PC-3 (cell line): ENCODE measurements around the gene CSNK1A1. TPM values are rescaled to one million over a fixed set of nuclear protein-coding genes. Genes with fewer than 3 reads are reported as not detected.

Experiments used
- ATAC-seq: fragments of 200-7000 bp; cut with Tn5 transposase; 2 replicates; pipeline ENCODE4 v1.9.1; 2020; ENCODE audit warnings: mild to moderate bottlenecking, moderate library complexity
- BruUV-seq: library from RNA; stranded (reverse); fragments of 400-500 nt; replicated peaks from 2 replicates; lab custom pipeline; 2021; lab: Mats Ljungman, UMichigan
- CTCF ChIA-PET: fragments of 300-600 bp; sonication (Branson Sonifier 250); formaldehyde crosslinking; loops from one replicate; lab custom pipeline; 2022; ENCODE audit warnings: antibody characterized with exemption; lab: Charles Lee
- POLR2A ChIA-PET: fragments of 300-600 bp; sonication (Branson Sonifier 250); formaldehyde crosslinking; loops from one replicate; lab custom pipeline; 2022; ENCODE audit warnings: antibody characterized with exemption; ENCODE audit not compliant: unreplicated experiment; lab: Charles Lee
- DNase-seq: peaks from one replicate; pipeline ENCODE4 v3.0.0-alpha.2; 2015
- H2AFZ ChIP-seq: fragments of 300-600 bp; sonication (generic); 2 replicates; pipeline ENCODE4 v1.6.0; 2016; ENCODE audit warnings: antibody characterized with exemption, low read length
- H3F3A ChIP-seq: fragments of 300-600 bp; sonication (generic); one replicate; pipeline ENCODE4 v1.6.0; 2017; ENCODE audit warnings: antibody characterized with exemption, low read length, control low read depth, mild to moderate bottlenecking; ENCODE audit not compliant: unreplicated experiment
- H3K27ac ChIP-seq: fragments of 300-600 bp; sonication (generic); 2 replicates; pipeline ENCODE4 v1.5.1; 2016; ENCODE audit warnings: mild to moderate bottlenecking, low read length
- H3K27me3 ChIP-seq: fragments of 300-600 bp; sonication (generic); 2 replicates; pipeline ENCODE4 v1.6.1; 2016; ENCODE audit warnings: low read length, mixed read lengths
- H3K36me3 ChIP-seq: fragments of 300-600 bp; sonication (generic); 2 replicates; pipeline ENCODE4 v1.6.1; 2016; ENCODE audit warnings: low read depth, mixed run types, low read length, mixed read lengths
- H3K4me1 ChIP-seq: fragments of 300-600 bp; sonication (generic); 2 replicates; pipeline ENCODE4 v1.5.1; 2016; ENCODE audit warnings: low read length; ENCODE audit not compliant: insufficient read depth
- H3K4me2 ChIP-seq: fragments of 300-600 bp; sonication (generic); 2 replicates; pipeline ENCODE4 v1.6.0; 2016; ENCODE audit warnings: low read length
- H3K4me3 ChIP-seq: fragments of 300-600 bp; sonication (generic); 2 replicates; pipeline ENCODE4 v1.5.1; 2016; ENCODE audit warnings: mild to moderate bottlenecking, low read length, mixed read lengths
- H3K79me2 ChIP-seq: fragments of 300-600 bp; sonication (generic); 2 replicates; pipeline ENCODE4 v1.6.1; 2017; ENCODE audit warnings: low read length, mixed read lengths
- H3K9ac ChIP-seq: fragments of 300-600 bp; sonication (generic); 2 replicates; pipeline ENCODE4 v1.6.0; 2016; ENCODE audit warnings: mild to moderate bottlenecking, low read length
- H3K9me2 ChIP-seq: fragments of 300-600 bp; sonication (generic); replicated peaks from 2 replicates; pipeline ENCODE4 v1.6.1; 2016; ENCODE audit warnings: mixed run types, low read length, mixed read lengths
- H3K9me3 ChIP-seq: fragments of 300-600 bp; sonication (generic); 2 replicates; pipeline ENCODE4 v1.6.1; 2016; ENCODE audit warnings: low read length, mixed read lengths
- H4K20me1 ChIP-seq: fragments of 300-600 bp; sonication (generic); 2 replicates; pipeline ENCODE4 v1.6.1; 2016; ENCODE audit warnings: low read length, mixed read lengths
- EZH2 ChIP-seq: fragments of 300-600 bp; sonication (generic); IDR thresholded peaks from one replicate; pipeline ENCODE4 v1.6.1; 2017; ENCODE audit warnings: antibody characterized with exemption, mild to moderate bottlenecking, low read length; ENCODE audit not compliant: unreplicated experiment
- EZH2phosphoT487 ChIP-seq: fragments of 300-600 bp; sonication (generic); IDR thresholded peaks from 2 replicates; pipeline ENCODE4 v1.6.1; 2018; ENCODE audit warnings: mild to moderate bottlenecking, antibody characterized with exemption, low read length, borderline replicate concordance
- intact Hi-C: fragments of 100-400 bp; cut with micrococcal nuclease; formaldehyde crosslinking; loops from 2 replicates; pipeline ENCODE4 v1.9.0; 2023
- total RNA-seq: library from RNA; depleted of rRNA; stranded (reverse); fragments of >200 nt; gene quantifications from 2 replicates; pipeline ENCODE4 v1.2.3, GENCODE V29; 2014
- TF ChIP-seq, protein P1 (sequence below): fragments of 300-600 bp; sonication (generic); conservative IDR thresholded peaks from 2 replicates; pipeline ENCODE4 v1.5.1; 2017; ENCODE audit warnings: antibody characterized with exemption, low read depth, mild to moderate bottlenecking, low read length

CSNK1A1 gene
- total RNA-seq, 1 experiment from 2014 or later: 586 TPM

DNA sequence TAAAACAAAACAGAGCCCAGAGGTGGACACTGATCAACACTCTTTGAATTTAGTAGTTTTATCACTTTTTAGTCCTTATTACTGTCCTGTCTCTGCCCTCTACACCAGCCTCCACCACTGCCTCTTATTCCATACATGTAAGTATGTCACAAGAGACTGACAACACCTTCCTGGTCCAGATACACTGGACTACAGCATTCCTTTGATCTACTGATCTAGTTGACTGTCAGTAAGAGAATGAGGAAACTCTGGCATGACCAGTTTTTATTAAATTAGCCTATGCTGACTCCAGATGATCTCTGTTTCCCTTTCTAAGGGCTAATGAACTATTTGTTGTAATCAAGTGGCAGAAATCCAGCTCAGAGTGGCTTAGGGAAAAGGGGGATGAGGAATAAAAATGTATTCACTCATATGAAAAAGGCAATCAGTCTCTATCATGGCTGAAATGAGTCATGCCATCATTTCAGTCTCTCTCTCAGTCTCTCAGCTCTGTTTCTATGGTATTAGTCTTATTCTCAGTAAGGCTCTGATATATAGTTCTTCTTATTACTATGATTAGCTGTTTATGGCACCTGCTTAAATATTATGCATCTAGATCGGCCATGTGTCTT lies 35.6 kb upstream of the CSNK1A1 start:
- peaks cover 10% of the 10 kb centered on the region for H3K4me1 ChIP-seq
- ChIA-PET CTCF (interaction anchor here (0.8 kb wide), 1 partner anchor 247 kb away, joined by 3 read pairs; no protein-coding TSS in a partner anchor), POLR2A (interaction anchor here (0.7 kb wide), 2 partner anchors 11 to 47 kb away, joined by 3 read pairs; no protein-coding TSS in a partner anchor)
- H3K9me3 ChIP-seq: no peaks in the 10 kb centered on the region
- no peak overlapping the region for H3K9ac ChIP-seq
- no TSS peak for BruUV-seq
- TF ChIP-seq EZH2phosphoT487 (no peak), EZH2 (no peak)
- TF ChIP-seq, protein P1, sequence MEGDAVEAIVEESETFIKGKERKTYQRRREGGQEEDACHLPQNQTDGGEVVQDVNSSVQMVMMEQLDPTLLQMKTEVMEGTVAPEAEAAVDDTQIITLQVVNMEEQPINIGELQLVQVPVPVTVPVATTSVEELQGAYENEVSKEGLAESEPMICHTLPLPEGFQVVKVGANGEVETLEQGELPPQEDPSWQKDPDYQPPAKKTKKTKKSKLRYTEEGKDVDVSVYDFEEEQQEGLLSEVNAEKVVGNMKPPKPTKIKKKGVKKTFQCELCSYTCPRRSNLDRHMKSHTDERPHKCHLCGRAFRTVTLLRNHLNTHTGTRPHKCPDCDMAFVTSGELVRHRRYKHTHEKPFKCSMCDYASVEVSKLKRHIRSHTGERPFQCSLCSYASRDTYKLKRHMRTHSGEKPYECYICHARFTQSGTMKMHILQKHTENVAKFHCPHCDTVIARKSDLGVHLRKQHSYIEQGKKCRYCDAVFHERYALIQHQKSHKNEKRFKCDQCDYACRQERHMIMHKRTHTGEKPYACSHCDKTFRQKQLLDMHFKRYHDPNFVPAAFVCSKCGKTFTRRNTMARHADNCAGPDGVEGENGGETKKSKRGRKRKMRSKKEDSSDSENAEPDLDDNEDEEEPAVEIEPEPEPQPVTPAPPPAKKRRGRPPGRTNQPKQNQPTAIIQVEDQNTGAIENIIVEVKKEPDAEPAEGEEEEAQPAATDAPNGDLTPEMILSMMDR: no peak
- H3K79me2 ChIP-seq: no peaks in the 10 kb centered on the region
- H3F3A ChIP-seq: no peaks in the 10 kb centered on the region
- peak; percentile 35 for DNase-seq
- H4K20me1 ChIP-seq: no peaks in the 10 kb centered on the region
- intact Hi-C loops: no loop called here
- ATAC-seq: no peak
- H3K27me3 ChIP-seq: no peaks in the 10 kb centered on the region
- no peak overlapping the region for H3K27ac ChIP-seq
- no peak overlapping the region for H2AFZ ChIP-seq
- H3K4me2 ChIP-seq: no peak overlapping the region
- no peak overlapping the region for H3K4me3 ChIP-seq
- no peaks in the 10 kb centered on the region for H3K9me2 ChIP-seq
- H3K36me3 ChIP-seq: no peaks in the 10 kb centered on the region

- Histone ChIP-seq H3K4me2 (no peak overlapping the region), H3K79me2 (no peaks in the 10 kb centered on the region), H3K27me3 (no peaks in the 10 kb centered on the region), H3K9me3 (no peaks in the 10 kb centered on the region), H3K9me2 (no peaks in the 10 kb centered on the region), H3F3A (no peaks in the 10 kb centered on the region), H3K4me3 (no peak overlapping the region), H3K27ac (no peak overlapping the region), H3K36me3 (no peaks in the 10 kb centered on the region), H2AFZ (no peak overlapping the region), H3K4me1 (peaks cover 15% of the 10 kb centered on the region), H4K20me1 (no peaks in the 10 kb centered on the region), H3K9ac (no peak overlapping the region)
- CTCF ChIA-PET: no interaction called here
- intact Hi-C loops: no loop called here
- no peak for TF ChIP-seq EZH2
- TF ChIP-seq, protein P1: no peak
- no peak for TF ChIP-seq EZH2phosphoT487
- BruUV-seq: no TSS peak
- ATAC-seq: no peak
- POLR2A ChIA-PET: interaction anchor here (0.7 kb wide), 1 partner anchor 48 kb away, joined by 3 read pairs; no protein-coding TSS in a partner anchor
- DNase-seq: no peak
Measured at GRCh38 chr5:149585910-149586309, 34.7 kb upstream of the CSNK1A1 start.

DNA sequence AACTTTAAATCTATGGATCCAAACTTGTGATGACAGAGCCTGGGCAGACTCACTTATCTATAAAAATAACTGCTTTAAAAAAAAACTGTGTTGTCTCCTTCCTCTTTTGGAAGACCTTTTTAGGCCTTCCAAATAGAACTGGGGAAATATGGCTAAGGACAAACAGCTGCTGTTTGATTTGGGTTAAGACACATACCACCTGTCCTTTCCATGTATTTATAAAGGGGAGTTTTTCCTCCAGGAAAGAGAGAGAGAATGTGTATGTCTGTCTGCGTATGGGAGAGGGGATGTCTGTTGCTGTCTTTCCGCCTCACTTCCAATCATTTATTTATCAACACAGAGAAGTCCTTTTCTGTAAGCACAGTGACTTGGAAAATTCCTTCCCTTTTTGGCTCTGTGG lies 32.9 kb upstream of the CSNK1A1 start:
- TF ChIP-seq EZH2phosphoT487: no peak
- ATAC-seq (no peak), DNase-seq (no peak)
- H3K4me1 ChIP-seq: peaks cover 20% of the 10 kb centered on the region
- H3K9ac ChIP-seq: no peak overlapping the region
- H3K27me3 ChIP-seq: no peaks in the 10 kb centered on the region
- H3F3A ChIP-seq: no peaks in the 10 kb centered on the region
- H3K9me2 ChIP-seq: no peaks in the 10 kb centered on the region
- H3K4me3 ChIP-seq: no peak overlapping the region
- BruUV-seq: no TSS peak
- H3K36me3 ChIP-seq: no peaks in the 10 kb centered on the region
- no peak overlapping the region for H3K27ac ChIP-seq
- ChIA-PET CTCF (no interaction called here), POLR2A (no interaction called here)
- H4K20me1 ChIP-seq: no peaks in the 10 kb centered on the region
- H3K79me2 ChIP-seq: no peaks in the 10 kb centered on the region
- no peaks in the 10 kb centered on the region for H3K9me3 ChIP-seq
- no peak overlapping the region for H3K4me2 ChIP-seq
- intact Hi-C loops: no loop called here
- H2AFZ ChIP-seq: no peak overlapping the region
